ENCODE results near the gene TANGO6.
"Not testable (repeated sequence)": the region's sequence is repeated elsewhere in the genome, so short reads cannot be mapped to it uniquely, and the experiment has no call there.

The TANGO6 gene

GRCh38 chr16:68843482-68844210 is at the start of gene TANGO6:
TANGO6 (plus strand) TSS chr16:68843531; CDS start chr16:68843618, 87 bp downstream.
- peak; percentile 75 for DNase-seq (ENCODE audit: low spot score)

- no peak for DNase-seq (ENCODE audit: low spot score)
These were observed 44.9 kb upstream of the TANGO6 start for GRCh38 chr16:68798398-68798797.

- DNase-seq (ENCODE audit: low spot score) = peak; percentile 85
These were observed 43.0 kb upstream of the TANGO6 start for GRCh38 chr16:68800257-68800875.

- no peak for DNase-seq (ENCODE audit: low spot score)
These were observed 41.1 kb upstream of the TANGO6 start for GRCh38 chr16:68802190-68802589.

GRCh38 chr16:68806422-68806821 is 36.9 kb upstream of the TANGO6 start:
- no peak for DNase-seq (ENCODE audit: low spot score)

- DNase-seq (ENCODE audit: low spot score) = no peak
These were observed 36.4 kb upstream of the TANGO6 start for GRCh38 chr16:68806981-68807380.

- no peak for DNase-seq (ENCODE audit: low spot score)
These were observed 28.8 kb upstream of the TANGO6 start for GRCh38 chr16:68814516-68814915.

GRCh38 chr16:68823401-68824135 is 19.8 kb upstream of the TANGO6 start:
- DNase-seq (ENCODE audit: low spot score) = no peak

- DNase-seq (ENCODE audit: low spot score) = no peak
These were observed 17.9 kb upstream of the TANGO6 start for GRCh38 chr16:68825427-68825826.

GRCh38 chr16:68826652-68827051 is 16.7 kb upstream of the TANGO6 start:
- no peak for DNase-seq (ENCODE audit: low spot score)

- DNase-seq (ENCODE audit: low spot score) = no peak
These were observed 10.1 kb upstream of the TANGO6 start for GRCh38 chr16:68833251-68833650.

- DNase-seq (ENCODE audit: low spot score) = no peak
These were observed 8.8 kb upstream of the TANGO6 start for GRCh38 chr16:68834550-68834949.

- no peak for DNase-seq (ENCODE audit: low spot score)
These were observed 7.4 kb upstream of the TANGO6 start for GRCh38 chr16:68835970-68836369.

GRCh38 chr16:68839831-68840230 is 3.5 kb upstream of the TANGO6 start:
- no peak for DNase-seq (ENCODE audit: low spot score)

- not testable (repeated sequence) for DNase-seq (ENCODE audit: low spot score)
These were observed 308 bp upstream of the TANGO6 start for GRCh38 chr16:68842964-68843481.

- peak; percentile 19 for DNase-seq (ENCODE audit: low spot score)
These were observed 857 bp downstream of the TANGO6 start for GRCh38 chr16:68844211-68844564.

- no peak for DNase-seq (ENCODE audit: low spot score)
These were observed 5.5 kb downstream of the TANGO6 start for GRCh38 chr16:68848786-68849185.

- no peak for DNase-seq (ENCODE audit: low spot score)
These were observed 7.2 kb downstream of the TANGO6 start for GRCh38 chr16:68850481-68850880.

- no peak for DNase-seq (ENCODE audit: low spot score)
These were observed 8.3 kb downstream of the TANGO6 start for GRCh38 chr16:68851601-68852000.

- DNase-seq (ENCODE audit: low spot score) = no peak
These were observed 14.1 kb downstream of the TANGO6 start for GRCh38 chr16:68857479-68857878.

GRCh38 chr16:68859828-68860227 is 16.5 kb downstream of the TANGO6 start:
- no peak for DNase-seq (ENCODE audit: low spot score)

GRCh38 chr16:68860978-68861892 is 17.9 kb downstream of the TANGO6 start:
- DNase-seq (ENCODE audit: low spot score) = no peak
